ENCODE data around the gene RNU1-1.
"Not testable (repeated sequence)": the region's sequence is repeated elsewhere in the genome, so short reads cannot be mapped to it uniquely, and the experiment has no call there.

Gene RNU1-1

GRCh38 chr1:16511926-16512325 lies 2.2 kb downstream of the RNU1-1 start:
- H3K27me3 Mint-ChIP-seq, ATAC-seq, H3K27ac Mint-ChIP-seq, DNase-seq, H3K4me1 Mint-ChIP-seq, H3K4me3 Mint-ChIP-seq, H3K9me3 Mint-ChIP-seq: not testable (repeated sequence)

- not testable (repeated sequence) for H3K27me3 Mint-ChIP-seq, H3K4me1 Mint-ChIP-seq, H3K9me3 Mint-ChIP-seq, H3K27ac Mint-ChIP-seq, ATAC-seq, H3K4me3 Mint-ChIP-seq, DNase-seq
Measured at GRCh38 chr1:16508861-16509445, 5.1 kb downstream of the RNU1-1 start.

- DNase-seq, H3K9me3 Mint-ChIP-seq, H3K27ac Mint-ChIP-seq, ATAC-seq, H3K27me3 Mint-ChIP-seq, H3K4me1 Mint-ChIP-seq, H3K4me3 Mint-ChIP-seq: not testable (repeated sequence)
Measured at GRCh38 chr1:16506364-16507136, 7.5 kb downstream of the RNU1-1 start.

GRCh38 chr1:16505870-16506269 lies 8.2 kb downstream of the RNU1-1 start:
- H3K27me3 Mint-ChIP-seq, ATAC-seq, H3K27ac Mint-ChIP-seq, DNase-seq, H3K4me3 Mint-ChIP-seq, H3K9me3 Mint-ChIP-seq: not testable (repeated sequence)
- peaks cover 12% of the 10 kb centered on the region for H3K4me1 Mint-ChIP-seq

- Mint-ChIP-seq H3K4me3 (no peak overlapping the region), H3K9me3 (no peaks in the 10 kb centered on the region), H3K27ac (no peak overlapping the region), H3K27me3 (no peaks in the 10 kb centered on the region), H3K4me1 (peaks cover 27% of the 10 kb centered on the region)
- DNase-seq (no peak), ATAC-seq (no peak)
Measured at GRCh38 chr1:16503494-16503893, 10.6 kb downstream of the RNU1-1 start.

GRCh38 chr1:16501446-16501845 lies 12.6 kb downstream of the RNU1-1 start:
- H3K4me3 Mint-ChIP-seq, ATAC-seq, DNase-seq, H3K27me3 Mint-ChIP-seq, H3K27ac Mint-ChIP-seq, H3K9me3 Mint-ChIP-seq: not testable (repeated sequence)
- H3K4me1 Mint-ChIP-seq, result peaks cover 41% of the 10 kb centered on the region

- Mint-ChIP-seq H3K4me1 (peaks cover 41% of the 10 kb centered on the region), H3K4me3 (peak overlapping the region in 1 of 2 donors; percentile 19)
- not testable (repeated sequence) for DNase-seq, H3K27me3 Mint-ChIP-seq, H3K27ac Mint-ChIP-seq, H3K9me3 Mint-ChIP-seq, ATAC-seq
Measured at GRCh38 chr1:16500975-16501374, 13.1 kb downstream of the RNU1-1 start.

- Mint-ChIP-seq H3K4me1 (peaks cover 39% of the 10 kb centered on the region), H3K4me3 (peak overlapping the region; percentile 90 to 94)
- not testable (repeated sequence) for H3K27ac Mint-ChIP-seq, ATAC-seq, DNase-seq, H3K27me3 Mint-ChIP-seq, H3K9me3 Mint-ChIP-seq
Measured at GRCh38 chr1:16500466-16500865, 13.6 kb downstream of the RNU1-1 start.

- peak overlapping the region; percentile 90 for H3K4me3 Mint-ChIP-seq
- peak overlapping the region; percentile 20 to 95 for H3K27ac Mint-ChIP-seq
- no peaks in the 10 kb centered on the region for H3K27me3 Mint-ChIP-seq
- peaks cover 48% of the 10 kb centered on the region for H3K4me1 Mint-ChIP-seq
- ATAC-seq, result peak; percentile 93
- peak; percentile 89 for DNase-seq
- no peaks in the 10 kb centered on the region for H3K9me3 Mint-ChIP-seq
Measured at GRCh38 chr1:16498573-16499413, 15.3 kb downstream of the RNU1-1 start.

- not testable (repeated sequence) for H3K27me3 Mint-ChIP-seq, ATAC-seq, H3K9me3 Mint-ChIP-seq, DNase-seq
- Mint-ChIP-seq H3K4me3 (peak overlapping the region; percentile 86 to 90), H3K27ac (peak overlapping the region in 1 of 2 donors; percentile 72), H3K4me1 (peaks cover 53% of the 10 kb centered on the region)
Measured at GRCh38 chr1:16498047-16498446, 16.0 kb downstream of the RNU1-1 start.

GRCh38 chr1:16497474-16497904 lies 16.6 kb downstream of the RNU1-1 start:
- H3K27me3 Mint-ChIP-seq, DNase-seq, ATAC-seq, H3K9me3 Mint-ChIP-seq: not testable (repeated sequence)
- Mint-ChIP-seq H3K4me1 (peaks cover 57% of the 10 kb centered on the region), H3K27ac (peak overlapping the region in 1 of 2 donors; percentile 72), H3K4me3 (peak overlapping the region; percentile 86 to 90)

GRCh38 chr1:16493731-16494130 lies 20.4 kb downstream of the RNU1-1 start:
- ATAC-seq, H3K27me3 Mint-ChIP-seq, H3K9me3 Mint-ChIP-seq, DNase-seq, H3K4me3 Mint-ChIP-seq: not testable (repeated sequence)
- peak overlapping the region in 1 of 2 donors; percentile 7 for H3K27ac Mint-ChIP-seq
- H3K4me1 Mint-ChIP-seq, result peaks cover 36% of the 10 kb centered on the region

GRCh38 chr1:16492937-16493336 lies 21.1 kb downstream of the RNU1-1 start:
- not testable (repeated sequence) for H3K4me3 Mint-ChIP-seq, H3K27me3 Mint-ChIP-seq, DNase-seq, H3K9me3 Mint-ChIP-seq
- ATAC-seq, result peak; percentile 51
- H3K27ac Mint-ChIP-seq, result peak overlapping the region in 1 of 2 donors; percentile 73
- peaks cover 30% of the 10 kb centered on the region for H3K4me1 Mint-ChIP-seq

- H3K27me3 Mint-ChIP-seq, result no peaks in the 10 kb centered on the region
- peaks cover 21% of the 10 kb centered on the region for H3K4me1 Mint-ChIP-seq
- peak overlapping the region in 1 of 2 donors; percentile 27 for H3K27ac Mint-ChIP-seq
- ATAC-seq (no peak), DNase-seq (no peak)
- no peak overlapping the region for H3K4me3 Mint-ChIP-seq
- H3K9me3 Mint-ChIP-seq, result no peaks in the 10 kb centered on the region
Measured at GRCh38 chr1:16491056-16491675, 22.9 kb downstream of the RNU1-1 start.

- H3K4me3 Mint-ChIP-seq, H3K9me3 Mint-ChIP-seq, H3K27ac Mint-ChIP-seq, H3K27me3 Mint-ChIP-seq, ATAC-seq, DNase-seq: not testable (repeated sequence)
- peaks cover 15% of the 10 kb centered on the region for H3K4me1 Mint-ChIP-seq
Measured at GRCh38 chr1:16489195-16489880, 24.7 kb downstream of the RNU1-1 start.
